Kidney (tissue), 14 donors: ENCODE results near the gene TM4SF18. TPM values are rescaled to one million over a fixed set of nuclear protein-coding genes. Genes with fewer than 3 reads are reported as not detected.
A peak's percentile ranks its signal among the peaks of the same experiment; 100 is the strongest.

Experiments
- DNase-seq, 5 donors: peaks; one replicate each; pipeline ENCODE4 v3.0.0-alpha.2; 2013 to 2020
- FAIRE-seq: peaks from 2 replicates; lab custom pipeline; 2012; peaks lifted over from hg19 to GRCh38; lab: Jason Lieb, UNC
- H3K27ac ChIP-seq, 2 donors: one replicate each; pipeline ENCODE4 v1.7.0; 2013; ENCODE audit warnings: low read depth in 2 of 2, low read length in 2 of 2, inconsistent platforms in 1 of 2
- H3K27me3 ChIP-seq: one replicate; pipeline ENCODE4 v1.7.1; 2013; ENCODE audit warnings: low read length, inconsistent platforms; ENCODE audit not compliant: control insufficient read depth, insufficient read depth
- H3K36me3 ChIP-seq, 3 donors: one replicate each; pipeline versions ENCODE4 v1.7.0 to v1.7.1; 2013; ENCODE audit warnings: low read length in 3 of 3, control low read depth in 1 of 3, inconsistent platforms in 1 of 3; ENCODE audit not compliant: insufficient read depth in 3 of 3, control insufficient read depth in 2 of 3
- H3K4me1 ChIP-seq, 3 donors: one replicate each; pipeline versions ENCODE4 v1.7.0 to v1.7.1; 2013; ENCODE audit warnings: low read length in 3 of 3, inconsistent platforms in 1 of 3, low read depth in 1 of 3; ENCODE audit not compliant: control insufficient read depth in 2 of 3, insufficient read depth in 2 of 3
- H3K4me3 ChIP-seq, 3 donors: one replicate each; pipeline versions ENCODE4 v1.7.0 to v1.8.1; 2013; ENCODE audit warnings: low read length in 3 of 3, control low read depth in 1 of 3, inconsistent platforms in 1 of 3
- H3K9ac ChIP-seq, 3 donors: one replicate each; pipeline versions ENCODE4 v1.7.0 to v1.7.1; 2013; ENCODE audit warnings: low read length in 3 of 3, control low read depth in 1 of 3, inconsistent platforms in 1 of 3
- H3K9me3 ChIP-seq, 3 donors: one replicate each; pipeline versions ENCODE4 v1.7.0 to v1.7.1; 2013; ENCODE audit warnings: low read length in 3 of 3, control low read depth in 1 of 3, inconsistent platforms in 1 of 3; ENCODE audit not compliant: control insufficient read depth in 2 of 3, insufficient read depth in 1 of 3
- intact Hi-C: fragments of 100-400 bp; cut with DNase I; formaldehyde crosslinking; loops from one replicate; pipeline ENCODE4 v1.11.1; 2022
- polyA plus RNA-seq: library from polyadenylated mRNA; stranded (reverse); fragments of 350-450 nt; fragmentation: Illumina TruSeq; extraction: RNeasy Lipid Tissue Mini Kit (QIAGEN cat#74804); gene quantifications from one replicate; pipeline ENCODE4 v1.2.3, GENCODE V29; 2014; ENCODE audit warnings: low read depth, low replicate concordance; ENCODE audit not compliant: insufficient read depth
- total RNA-seq: library from RNA; stranded (reverse); fragmentation: NEBNext Ultra II Directional; extraction: Animal tissue kit (Norgen Biotek cat#: 25700); gene quantifications from one replicate; pipeline ENCODE4 v1.2.1, GENCODE V29; 2021
- TF ChIP-seq, protein P1 (sequence below): IDR thresholded peaks from 3 replicates; pipeline ENCODE4 v1.5.1; 2012; ENCODE audit warnings: mild to moderate bottlenecking, moderate library complexity, borderline replicate concordance; ENCODE audit not compliant: insufficient read depth; ENCODE audit errors: extremely low read depth
- donor health status: control.
- donor health status: control.
- donor health status: control.
- donor health status: control.
- donor health status: control.
- donor health status: DM: yes; HTN: yes; CAD: no.
- donor health status: Normal renal cell carcinoma (clear cell type).

Gene TM4SF18
- total and polyA plus RNA-seq, 2 donors from 2014 or later: 14.2 to 19.7 TPM

- intact Hi-C loops: no loop called here
- no peak for FAIRE-seq
- TF ChIP-seq, protein P1, sequence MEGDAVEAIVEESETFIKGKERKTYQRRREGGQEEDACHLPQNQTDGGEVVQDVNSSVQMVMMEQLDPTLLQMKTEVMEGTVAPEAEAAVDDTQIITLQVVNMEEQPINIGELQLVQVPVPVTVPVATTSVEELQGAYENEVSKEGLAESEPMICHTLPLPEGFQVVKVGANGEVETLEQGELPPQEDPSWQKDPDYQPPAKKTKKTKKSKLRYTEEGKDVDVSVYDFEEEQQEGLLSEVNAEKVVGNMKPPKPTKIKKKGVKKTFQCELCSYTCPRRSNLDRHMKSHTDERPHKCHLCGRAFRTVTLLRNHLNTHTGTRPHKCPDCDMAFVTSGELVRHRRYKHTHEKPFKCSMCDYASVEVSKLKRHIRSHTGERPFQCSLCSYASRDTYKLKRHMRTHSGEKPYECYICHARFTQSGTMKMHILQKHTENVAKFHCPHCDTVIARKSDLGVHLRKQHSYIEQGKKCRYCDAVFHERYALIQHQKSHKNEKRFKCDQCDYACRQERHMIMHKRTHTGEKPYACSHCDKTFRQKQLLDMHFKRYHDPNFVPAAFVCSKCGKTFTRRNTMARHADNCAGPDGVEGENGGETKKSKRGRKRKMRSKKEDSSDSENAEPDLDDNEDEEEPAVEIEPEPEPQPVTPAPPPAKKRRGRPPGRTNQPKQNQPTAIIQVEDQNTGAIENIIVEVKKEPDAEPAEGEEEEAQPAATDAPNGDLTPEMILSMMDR: no peak
These were observed 26.5 kb downstream of the TM4SF18 start for GRCh38 chr3:149306751-149307434.

GRCh38 chr3:149305376-149305775, 28.1 kb downstream of the TM4SF18 start:
- intact Hi-C loops: no loop called here
- TF ChIP-seq, protein P1: no peak
- H3K4me1 ChIP-seq: peaks cover 0 to 4% (median 0%) of the 10 kb centered on the region in 3 donors
- H3K27me3 ChIP-seq: no peaks in the 10 kb centered on the region
- no peaks in the 10 kb centered on the region for H3K36me3 ChIP-seq
- H3K4me3 ChIP-seq: no peak overlapping the region
- no peak overlapping the region for H3K9ac ChIP-seq
- no peaks in the 10 kb centered on the region for H3K9me3 ChIP-seq
- no peak for DNase-seq
- FAIRE-seq: no peak
- H3K27ac ChIP-seq: no peak overlapping the region

More at GRCh38 chr3:149306751-149307434, 26.5 kb downstream of the TM4SF18 start:
- Histone ChIP-seq H3K4me1 (no peaks in the 10 kb centered on the region), H3K9ac (no peak overlapping the region), H3K36me3 (no peaks in the 10 kb centered on the region), H3K9me3 (no peaks in the 10 kb centered on the region), H3K27ac (no peak overlapping the region), H3K27me3 (no peaks in the 10 kb centered on the region), H3K4me3 (no peak overlapping the region)
- no peak for DNase-seq

- DNase-seq (peak in 4 of 5 donors; percentile 41 to 88 (median 62)), FAIRE-seq (peak; percentile 81)
- intact Hi-C loops: no loop called here
- H3K4me3 ChIP-seq: peak overlapping the region in 1 of 3 donors; percentile 26
- peak overlapping the region in 1 of 3 donors; percentile 14 for H3K9ac ChIP-seq
- no peaks in the 10 kb centered on the region for H3K9me3 ChIP-seq
- H3K27me3 ChIP-seq: no peaks in the 10 kb centered on the region
- H3K36me3 ChIP-seq: no peaks in the 10 kb centered on the region
- TF ChIP-seq, protein P1: no peak
- peak overlapping the region; percentile 75 to 93 for H3K27ac ChIP-seq
- H3K4me1 ChIP-seq: peaks cover 0 to 16% (median 0%) of the 10 kb centered on the region in 3 donors
These were observed 33.3 kb downstream of the TM4SF18 start for GRCh38 chr3:149299938-149300801.
